Central memory CD8-positive, alpha-beta T cell (primary cell): ENCODE data around the gene NCOA6.
"Not testable (repeated sequence)": the region's sequence is repeated elsewhere in the genome, so short reads cannot be mapped to it uniquely, and the experiment has no call there.

Source experiments
- ATAC-seq: fragments of 150-1000 bp; cut with Tn5 transposase; replicated peaks from 2 replicates; pipeline ENCODE4 v1.10.0; 2022; ENCODE audit warnings: mild to moderate bottlenecking, moderate FRiP score, moderate number of reproducible peaks; ENCODE audit not compliant: poor library complexity, severe bottlenecking; ENCODE audit errors: extremely low read depth
- DNase-seq, 2 donors: peaks; one replicate each; pipeline ENCODE4 v3.0.0; 2021; ENCODE audit warnings: low spot score in 2 of 2
- H3K27ac Mint-ChIP-seq: one replicate; pipeline ENCODE4 v1.8.0; 2022; ENCODE audit warnings: low read depth, mild to moderate bottlenecking, moderate library complexity, mixed read lengths
- H3K27me3 Mint-ChIP-seq: one replicate; pipeline ENCODE4 v1.8.0; 2022; ENCODE audit warnings: mixed read lengths
- H3K36me3 Mint-ChIP-seq: one replicate; pipeline ENCODE4 v1.8.0; 2022; ENCODE audit warnings: mild to moderate bottlenecking, moderate library complexity, mixed read lengths; ENCODE audit not compliant: insufficient read depth
- H3K4me1 Mint-ChIP-seq: one replicate; pipeline ENCODE4 v1.8.0; 2022; ENCODE audit warnings: mixed read lengths
- H3K4me3 Mint-ChIP-seq: one replicate; pipeline ENCODE4 v1.8.0; 2022; ENCODE audit warnings: mild to moderate bottlenecking, moderate library complexity, mixed read lengths
- H3K9me3 Mint-ChIP-seq: one replicate; pipeline ENCODE4 v1.8.0; 2022; ENCODE audit warnings: mixed read lengths

NCOA6 gene

GRCh38 chr20:34791289-34792020, 34.0 kb downstream of the NCOA6 start:
- Mint-ChIP-seq H3K9me3 (no peaks in the 10 kb centered on the region), H3K36me3 (peaks cover 11% of the 10 kb centered on the region), H3K27ac (no peak overlapping the region), H3K4me1 (peaks cover 20% of the 10 kb centered on the region), H3K27me3 (no peaks in the 10 kb centered on the region), H3K4me3 (no peak overlapping the region)
- ATAC-seq (no peak), DNase-seq (no peak)

- no peaks in the 10 kb centered on the region for H3K4me1 Mint-ChIP-seq
- H3K9me3 Mint-ChIP-seq, result no peaks in the 10 kb centered on the region
- H3K27ac Mint-ChIP-seq, result no peak overlapping the region
- no peaks in the 10 kb centered on the region for H3K27me3 Mint-ChIP-seq
- H3K36me3 Mint-ChIP-seq, result peaks cover 13% of the 10 kb centered on the region
- DNase-seq, result no peak
- no peak overlapping the region for H3K4me3 Mint-ChIP-seq
- ATAC-seq, result no peak
Measured at GRCh38 chr20:34781220-34781619, 44.2 kb downstream of the NCOA6 start.

GRCh38 chr20:34780291-34780690, 45.2 kb downstream of the NCOA6 start:
- not testable (repeated sequence) for DNase-seq, ATAC-seq, H3K4me1 Mint-ChIP-seq, H3K4me3 Mint-ChIP-seq, H3K9me3 Mint-ChIP-seq, H3K27me3 Mint-ChIP-seq, H3K27ac Mint-ChIP-seq
- H3K36me3 Mint-ChIP-seq, result peaks cover 18% of the 10 kb centered on the region

- H3K27ac Mint-ChIP-seq, result no peak overlapping the region
- H3K4me1 Mint-ChIP-seq, result no peaks in the 10 kb centered on the region
- DNase-seq (no peak), ATAC-seq (no peak)
- H3K27me3 Mint-ChIP-seq, result no peaks in the 10 kb centered on the region
- peaks cover 26% of the 10 kb centered on the region for H3K36me3 Mint-ChIP-seq
- H3K4me3 Mint-ChIP-seq, result no peak overlapping the region
- no peaks in the 10 kb centered on the region for H3K9me3 Mint-ChIP-seq
Measured at GRCh38 chr20:34776177-34776576, 49.3 kb downstream of the NCOA6 start.

GRCh38 chr20:34774886-34775285, 50.6 kb downstream of the NCOA6 start:
- H3K4me3 Mint-ChIP-seq, result no peak overlapping the region
- no peaks in the 10 kb centered on the region for H3K27me3 Mint-ChIP-seq
- no peaks in the 10 kb centered on the region for H3K9me3 Mint-ChIP-seq
- ATAC-seq (no peak), DNase-seq (no peak)
- no peak overlapping the region for H3K27ac Mint-ChIP-seq
- H3K36me3 Mint-ChIP-seq, result peaks cover 23% of the 10 kb centered on the region
- no peaks in the 10 kb centered on the region for H3K4me1 Mint-ChIP-seq

GRCh38 chr20:34774449-34774848, 51.0 kb downstream of the NCOA6 start:
- no peaks in the 10 kb centered on the region for H3K27me3 Mint-ChIP-seq
- ATAC-seq (no peak), DNase-seq (no peak)
- no peak overlapping the region for H3K27ac Mint-ChIP-seq
- H3K4me3 Mint-ChIP-seq, result no peak overlapping the region
- H3K9me3 Mint-ChIP-seq, result no peaks in the 10 kb centered on the region
- no peaks in the 10 kb centered on the region for H3K4me1 Mint-ChIP-seq
- peaks cover 24% of the 10 kb centered on the region for H3K36me3 Mint-ChIP-seq

GRCh38 chr20:34773726-34774125, 51.7 kb downstream of the NCOA6 start:
- H3K36me3 Mint-ChIP-seq, result peaks cover 30% of the 10 kb centered on the region
- no peak overlapping the region for H3K27ac Mint-ChIP-seq
- no peak overlapping the region for H3K4me3 Mint-ChIP-seq
- ATAC-seq (no peak), DNase-seq (no peak)
- H3K9me3 Mint-ChIP-seq, result no peaks in the 10 kb centered on the region
- no peaks in the 10 kb centered on the region for H3K27me3 Mint-ChIP-seq
- H3K4me1 Mint-ChIP-seq, result no peaks in the 10 kb centered on the region

GRCh38 chr20:34772437-34772836, 53.0 kb downstream of the NCOA6 start:
- Mint-ChIP-seq H3K9me3 (no peaks in the 10 kb centered on the region), H3K4me3 (no peak overlapping the region), H3K27me3 (no peaks in the 10 kb centered on the region), H3K4me1 (no peaks in the 10 kb centered on the region), H3K27ac (no peak overlapping the region), H3K36me3 (peaks cover 36% of the 10 kb centered on the region)
- ATAC-seq (no peak), DNase-seq (no peak)

- DNase-seq (no peak), ATAC-seq (no peak)
- Mint-ChIP-seq H3K9me3 (no peaks in the 10 kb centered on the region), H3K4me3 (no peak overlapping the region), H3K4me1 (no peaks in the 10 kb centered on the region), H3K27me3 (no peaks in the 10 kb centered on the region), H3K36me3 (peaks cover 36% of the 10 kb centered on the region), H3K27ac (no peak overlapping the region)
Measured at GRCh38 chr20:34771680-34772081, 53.8 kb downstream of the NCOA6 start.

- ATAC-seq (no peak), DNase-seq (no peak)
- Mint-ChIP-seq H3K36me3 (peaks cover 39% of the 10 kb centered on the region), H3K27ac (no peak overlapping the region), H3K9me3 (no peaks in the 10 kb centered on the region), H3K4me1 (no peaks in the 10 kb centered on the region), H3K4me3 (no peak overlapping the region), H3K27me3 (no peaks in the 10 kb centered on the region)
Measured at GRCh38 chr20:34768096-34768495, 57.4 kb downstream of the NCOA6 start.

- Mint-ChIP-seq H3K4me3 (no peak overlapping the region), H3K4me1 (no peaks in the 10 kb centered on the region), H3K36me3 (peaks cover 54% of the 10 kb centered on the region), H3K27me3 (no peaks in the 10 kb centered on the region), H3K27ac (peak overlapping the region; percentile 38), H3K9me3 (no peaks in the 10 kb centered on the region)
- DNase-seq, result no peak
- no peak for ATAC-seq
Measured at GRCh38 chr20:34762031-34762555, 63.4 kb downstream of the NCOA6 start.

- H3K4me1 Mint-ChIP-seq, result no peaks in the 10 kb centered on the region
- no peak for ATAC-seq
Measured at GRCh38 chr20:34755367-34755766, 70.1 kb downstream of the NCOA6 start.

GRCh38 chr20:34754611-34755010, 70.8 kb downstream of the NCOA6 start:
- Mint-ChIP-seq H3K4me3 (no peak overlapping the region), H3K27ac (no peak overlapping the region), H3K9me3 (no peaks in the 10 kb centered on the region), H3K4me1 (no peaks in the 10 kb centered on the region), H3K36me3 (peaks cover 57% of the 10 kb centered on the region), H3K27me3 (no peaks in the 10 kb centered on the region)
- DNase-seq, result no peak
- no peak for ATAC-seq

More at GRCh38 chr20:34755367-34755766, 70.1 kb downstream of the NCOA6 start:
- Mint-ChIP-seq H3K36me3 (peaks cover 55% of the 10 kb centered on the region), H3K27ac (no peak overlapping the region), H3K4me3 (no peak overlapping the region), H3K27me3 (no peaks in the 10 kb centered on the region), H3K9me3 (no peaks in the 10 kb centered on the region)
- DNase-seq, result no peak
